ENCODE data around the gene CDH4. TPM values are rescaled to one million over a fixed set of nuclear protein-coding genes. Genes with fewer than 3 reads are reported as not detected.

The CDH4 gene
- total and polyA plus RNA-seq, 2 of the 8 experiments (the other 6 are each of a cell fraction or from before 2014, with no cell fraction given) = 4.3 to 7.9 TPM

- POLR2A ChIA-PET (ENCODE audit: partially characterized antibody) = interaction anchor here (1.0 to 1.3 kb wide), 2 partner anchors 9 to 14 kb away, joined by 3 to 5 read pairs; no protein-coding TSS in a partner anchor
- FAIRE-seq = no peak
These were observed 684.7 kb downstream of the CDH4 start for GRCh38 chr20:61936701-61937131.

More at GRCh38 chr20:61936701-61937131, 684.7 kb downstream of the CDH4 start:
- Histone ChIP-seq H2AK5ac (ENCODE audit: low read depth, low read length) (no peak overlapping the region), H3K36me3 (ENCODE audit: control insufficient read depth in 2 of 4, insufficient read depth in 4 of 4, low read length in 3 of 4) (no peaks in the 10 kb centered on the region; a peak in 1 of 8 replicates), H2BK20ac (ENCODE audit: low read length) (no peak overlapping the region), H3K4ac (replicated peaks; ENCODE audit: insufficient read length, low read depth, low read length) (no peak overlapping the region), H2AFZ (ENCODE audit: low read length) (no peak overlapping the region), H4K8ac (ENCODE audit: extremely low read depth, insufficient read depth, low read length) (no peak overlapping the region), H3K14ac (ENCODE audit: insufficient read length) (no peak overlapping the region), H3K4me2 (ENCODE audit: insufficient read depth in 1 of 2, low read depth in 2 of 2, low read length in 2 of 2) (no peak overlapping the region), H4K5ac (ENCODE audit: insufficient read length, low read depth, low read length) (no peak overlapping the region), H3K27me3 (replicated peaks in 1 of 4; ENCODE audit: control insufficient read depth in 3 of 4, extremely low read depth in 1 of 4, insufficient read depth in 3 of 4, low read length in 3 of 4) (no peaks in the 10 kb centered on the region), H3K56ac (replicated peaks; ENCODE audit: insufficient read length, low read depth, low read length) (no peak overlapping the region), H3K9ac (replicated peaks in 1 of 4; ENCODE audit: extremely low read depth in 1 of 4, low read depth in 3 of 4, low read length in 3 of 4) (no peak overlapping the region), H3K4me3 (ENCODE audit: extremely low read depth in 1 of 4, insufficient read depth in 2 of 4, low read depth in 3 of 4, low read length in 4 of 4) (no peak overlapping the region), H4K20me1 (replicated peaks in 1 of 2; ENCODE audit: control insufficient read depth in 1 of 2, insufficient read depth in 2 of 2, low read length in 2 of 2) (peaks cover 0 to 3% of the 10 kb centered on the region in 2 experiments), H3K79me1 (ENCODE audit: low read depth, low read length) (no peaks in the 10 kb centered on the region), H2BK15ac (ENCODE audit: low read length) (no peak overlapping the region), H2BK5ac (ENCODE audit: low read depth, low read length) (no peak overlapping the region; the same call in 1 of the 2 replicates), H3K27ac (ENCODE audit: low read depth, low read length) (peak overlapping the region; percentile 25; the same call in 1 of the 2 replicates), H3K79me2 (ENCODE audit: control insufficient read depth in 1 of 2, insufficient read depth in 2 of 2, low read length in 2 of 2) (no peaks in the 10 kb centered on the region), H3K18ac (ENCODE audit: extremely low read depth, low read length) (peak overlapping the region; percentile 19; the same call in 1 of the 2 replicates), H3K4me1 (replicated peaks in 1 of 4; ENCODE audit: control insufficient read depth in 3 of 4, insufficient read depth in 4 of 4, low read length in 3 of 4) (peaks cover 0 to 27% (median 10%) of the 10 kb centered on the region in 4 experiments; a peak in 5 of 7 replicates), H2BK120ac (replicated peaks; ENCODE audit: low read depth, low read length) (no peak overlapping the region), H3K9me3 (ENCODE audit: insufficient read depth in 2 of 2, low read depth in 1 of 2, low read length in 1 of 2) (no peaks in the 10 kb centered on the region), H3K23ac (ENCODE audit: insufficient read length) (no peak overlapping the region), H4K91ac (replicated peaks; ENCODE audit: insufficient read length, low read length) (no peak overlapping the region), H3K23me2 (ENCODE audit: low read depth, low read length) (no peaks in the 10 kb centered on the region), H2BK12ac (ENCODE audit: low read depth, low read length) (no peak overlapping the region)
- CTCF ChIA-PET (ENCODE audit: partially characterized antibody) = interaction anchor here (0.6 to 1.2 kb wide), 2 partner anchors 17 to 196 kb away, joined by 3 read pairs; no protein-coding TSS in a partner anchor
- DNase-seq (ENCODE audit: low read depth in 1 of 2, low spot score in 2 of 2) = peak in 1 of 2 experiments; percentile 42
- 83% methylated on average over 25 of the region's 29 CpGs; no CpG with 5 or more reads in 1 of the 2 experiments for WGBS, 2 experiments (ENCODE audit: extremely low coverage in 1 of 2, insufficient coverage in 1 of 2, insufficient read length in 1 of 2, insufficient replicate concordance in 2 of 2, low coverage in 1 of 2, low lambda C conversion rate in 2 of 2, missing lambda C conversion rate in 1 of 2)
- no peak for TF ChIP-seq TAF7 (optimal IDR thresholded peaks at IDR 0.05; ENCODE audit: borderline replicate concordance, low read depth, low read length)
- no peak for TF ChIP-seq NANOG (IDR thresholded peaks at IDR 0.05; ENCODE audit: insufficient read depth, low read depth, low read length, poor library complexity, severe bottlenecking)
- TF ChIP-seq SIRT6 (IDR thresholded peaks at IDR 0.05; ENCODE audit: low read length) = no peak
- TF ChIP-seq MAFK (IDR thresholded peaks at IDR 0.05; ENCODE audit: low read depth, low read length) = no peak
- no peak for TF ChIP-seq EZH2 (IDR thresholded peaks at IDR 0.05; ENCODE audit: low read depth, low read length, severe bottlenecking)
- TF ChIP-seq RXRA (IDR thresholded peaks at IDR 0.05; ENCODE audit: insufficient read depth, low read depth, low read length) = no peak

All from H1 (cell line).